Measurements from ENCODE around the gene PQBP1.

DNA sequence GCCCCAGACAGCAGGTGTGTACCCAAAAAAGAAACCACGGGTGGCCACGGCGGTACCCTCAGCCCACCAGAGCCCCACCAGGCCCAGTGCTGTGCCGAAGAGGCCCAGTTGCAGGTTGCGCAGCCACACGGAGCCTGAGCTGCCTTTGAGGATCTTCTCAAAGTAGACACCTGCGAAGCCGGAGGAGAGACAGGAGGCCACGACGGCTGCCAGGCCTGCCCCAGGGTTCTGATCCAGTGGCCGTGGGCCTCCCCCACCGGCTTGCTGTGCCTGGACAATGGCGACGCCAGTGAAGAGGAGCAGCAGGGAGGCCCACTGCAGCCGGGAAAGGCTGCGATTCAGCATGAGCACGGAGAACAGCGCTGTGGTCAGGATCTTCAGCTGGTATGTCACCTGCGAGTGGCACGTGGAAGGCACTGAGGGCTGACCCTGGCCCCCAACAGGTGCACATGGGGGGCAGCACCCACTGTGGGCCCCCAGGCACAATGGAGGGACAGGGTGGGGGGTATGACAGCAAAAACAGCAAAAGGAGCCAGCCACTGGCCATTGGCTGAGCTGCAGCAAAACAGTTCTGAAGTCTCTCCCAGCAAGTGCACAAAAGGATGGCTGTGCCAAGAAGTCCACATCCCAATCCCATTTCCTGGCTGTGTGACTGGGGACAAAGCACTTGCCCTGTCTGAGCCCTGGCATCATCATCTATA lies 7.5 kb downstream of the PQBP1 start:
- TF ChIP-seq, protein P1, sequence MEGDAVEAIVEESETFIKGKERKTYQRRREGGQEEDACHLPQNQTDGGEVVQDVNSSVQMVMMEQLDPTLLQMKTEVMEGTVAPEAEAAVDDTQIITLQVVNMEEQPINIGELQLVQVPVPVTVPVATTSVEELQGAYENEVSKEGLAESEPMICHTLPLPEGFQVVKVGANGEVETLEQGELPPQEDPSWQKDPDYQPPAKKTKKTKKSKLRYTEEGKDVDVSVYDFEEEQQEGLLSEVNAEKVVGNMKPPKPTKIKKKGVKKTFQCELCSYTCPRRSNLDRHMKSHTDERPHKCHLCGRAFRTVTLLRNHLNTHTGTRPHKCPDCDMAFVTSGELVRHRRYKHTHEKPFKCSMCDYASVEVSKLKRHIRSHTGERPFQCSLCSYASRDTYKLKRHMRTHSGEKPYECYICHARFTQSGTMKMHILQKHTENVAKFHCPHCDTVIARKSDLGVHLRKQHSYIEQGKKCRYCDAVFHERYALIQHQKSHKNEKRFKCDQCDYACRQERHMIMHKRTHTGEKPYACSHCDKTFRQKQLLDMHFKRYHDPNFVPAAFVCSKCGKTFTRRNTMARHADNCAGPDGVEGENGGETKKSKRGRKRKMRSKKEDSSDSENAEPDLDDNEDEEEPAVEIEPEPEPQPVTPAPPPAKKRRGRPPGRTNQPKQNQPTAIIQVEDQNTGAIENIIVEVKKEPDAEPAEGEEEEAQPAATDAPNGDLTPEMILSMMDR (IDR thresholded peaks at IDR 0.05), result no peak
- TF ChIP-seq POLR2A (IDR thresholded peaks at IDR 0.05) (no peak), POLR2AphosphoS5 (IDR thresholded peaks at IDR 0.05) (no peak), EP300 (IDR thresholded peaks at IDR 0.05) (no peak)
